Fibroblast of peridontal ligament (primary cell): Measurements from ENCODE around the gene USP3.

Experiments used
- DNase-seq: peaks from one replicate; pipeline ENCODE4 v3.0.0-alpha.2; 2010; ENCODE audit errors: extremely low read depth

The USP3 gene, protein sequence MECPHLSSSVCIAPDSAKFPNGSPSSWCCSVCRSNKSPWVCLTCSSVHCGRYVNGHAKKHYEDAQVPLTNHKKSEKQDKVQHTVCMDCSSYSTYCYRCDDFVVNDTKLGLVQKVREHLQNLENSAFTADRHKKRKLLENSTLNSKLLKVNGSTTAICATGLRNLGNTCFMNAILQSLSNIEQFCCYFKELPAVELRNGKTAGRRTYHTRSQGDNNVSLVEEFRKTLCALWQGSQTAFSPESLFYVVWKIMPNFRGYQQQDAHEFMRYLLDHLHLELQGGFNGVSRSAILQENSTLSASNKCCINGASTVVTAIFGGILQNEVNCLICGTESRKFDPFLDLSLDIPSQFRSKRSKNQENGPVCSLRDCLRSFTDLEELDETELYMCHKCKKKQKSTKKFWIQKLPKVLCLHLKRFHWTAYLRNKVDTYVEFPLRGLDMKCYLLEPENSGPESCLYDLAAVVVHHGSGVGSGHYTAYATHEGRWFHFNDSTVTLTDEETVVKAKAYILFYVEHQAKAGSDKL

DNA sequence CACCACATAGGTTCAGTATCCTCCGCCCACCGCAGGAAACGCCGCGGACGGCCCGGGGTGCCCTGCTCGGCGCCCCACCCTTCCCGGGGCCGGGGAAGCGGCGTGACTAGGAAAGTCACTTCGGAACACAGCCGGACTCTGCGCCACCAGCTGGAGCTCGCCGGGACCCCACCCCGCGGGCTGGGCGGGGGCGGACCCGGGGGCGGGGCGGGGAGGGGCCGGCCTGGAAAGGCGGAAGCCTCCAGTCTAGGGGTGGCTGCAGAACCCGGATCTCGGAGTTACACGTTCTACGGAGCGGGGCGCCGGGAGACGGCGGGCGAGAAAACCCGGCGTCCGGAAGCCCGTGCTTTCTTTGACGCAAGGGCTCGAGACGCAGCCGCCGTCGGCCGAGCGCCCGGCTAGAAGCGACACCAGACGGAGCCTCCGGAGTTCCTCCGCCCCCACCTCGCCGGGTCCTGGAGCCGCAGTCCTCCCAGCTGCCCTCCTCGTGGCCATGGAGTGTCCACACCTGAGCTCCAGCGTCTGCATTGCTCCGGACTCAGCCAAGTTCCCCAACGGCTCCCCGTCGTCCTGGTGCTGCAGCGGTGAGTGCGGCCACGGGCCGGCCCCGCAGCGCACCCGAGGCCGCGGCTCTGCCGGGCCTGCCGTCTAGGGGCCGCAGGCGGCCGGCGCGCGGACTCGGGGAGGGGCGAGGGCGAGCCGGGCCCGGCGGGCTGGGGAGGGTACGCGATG lies at the start of gene USP3:
Gene USP3, plus strand, starts transcription at position 347 of the 732 bp plus-strand sequence. Its CDS starts 147 bp downstream, at position 494.
- peak; percentile 95 for DNase-seq

DNA sequence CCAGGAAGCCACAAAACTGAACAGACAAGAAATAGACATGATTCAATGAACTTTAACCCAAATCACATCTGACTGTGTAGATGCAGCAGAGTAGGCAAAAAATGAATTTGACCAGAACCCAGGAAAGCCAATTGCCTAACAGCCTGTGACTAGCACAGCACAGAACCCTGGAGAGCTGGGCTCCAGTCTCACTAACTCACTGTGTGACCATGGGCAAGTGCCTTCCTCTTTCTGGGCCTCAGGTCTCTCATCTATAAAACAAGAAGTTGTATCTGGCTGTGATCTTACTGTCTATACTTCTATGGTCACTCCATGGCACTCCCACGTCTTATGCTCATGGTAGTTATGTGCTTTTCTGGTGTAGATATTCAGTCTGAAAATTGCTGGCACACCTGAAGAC lies 48.1 kb upstream of the USP3 start:
- no peak for DNase-seq

DNA sequence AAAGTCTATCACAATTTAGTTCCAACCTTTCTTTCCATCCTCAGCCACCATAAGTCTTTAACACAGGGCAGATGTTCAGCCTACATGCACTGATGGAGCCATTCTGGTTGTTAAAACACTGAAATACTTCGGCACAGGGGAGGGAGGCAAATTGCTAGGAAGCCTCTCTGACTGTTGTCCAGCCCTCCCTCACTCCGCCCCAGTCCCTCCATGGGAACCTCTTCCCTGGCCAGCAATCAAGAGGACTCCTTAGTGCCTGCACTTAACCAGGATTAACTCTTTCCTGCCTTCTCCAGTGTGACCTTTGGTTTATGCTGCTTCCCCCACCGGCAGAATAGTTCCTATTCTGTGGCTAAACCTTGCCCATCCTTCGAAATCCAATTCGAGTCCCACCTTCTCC lies 47.0 kb upstream of the USP3 start:
- no peak for DNase-seq

DNA sequence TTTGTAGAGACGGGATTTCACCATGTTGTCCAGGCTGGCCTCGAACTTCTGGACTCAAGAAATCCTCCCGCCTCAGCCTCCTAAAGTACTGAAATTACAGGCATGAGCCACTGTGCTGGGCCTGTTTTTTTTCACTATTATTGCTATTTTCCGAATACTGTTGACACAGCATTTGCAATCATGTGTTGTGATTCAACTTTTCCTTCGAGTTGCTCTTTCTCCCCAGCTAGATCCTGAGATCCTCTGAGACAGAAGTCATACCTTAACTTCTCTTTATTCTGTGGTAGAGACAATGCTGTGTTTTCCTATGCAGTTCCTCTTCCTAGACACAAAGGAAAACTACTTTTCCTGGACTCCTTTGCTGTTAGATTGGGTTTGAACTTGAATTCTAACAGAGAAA lies 46.4 kb upstream of the USP3 start:
- DNase-seq, result no peak

DNA sequence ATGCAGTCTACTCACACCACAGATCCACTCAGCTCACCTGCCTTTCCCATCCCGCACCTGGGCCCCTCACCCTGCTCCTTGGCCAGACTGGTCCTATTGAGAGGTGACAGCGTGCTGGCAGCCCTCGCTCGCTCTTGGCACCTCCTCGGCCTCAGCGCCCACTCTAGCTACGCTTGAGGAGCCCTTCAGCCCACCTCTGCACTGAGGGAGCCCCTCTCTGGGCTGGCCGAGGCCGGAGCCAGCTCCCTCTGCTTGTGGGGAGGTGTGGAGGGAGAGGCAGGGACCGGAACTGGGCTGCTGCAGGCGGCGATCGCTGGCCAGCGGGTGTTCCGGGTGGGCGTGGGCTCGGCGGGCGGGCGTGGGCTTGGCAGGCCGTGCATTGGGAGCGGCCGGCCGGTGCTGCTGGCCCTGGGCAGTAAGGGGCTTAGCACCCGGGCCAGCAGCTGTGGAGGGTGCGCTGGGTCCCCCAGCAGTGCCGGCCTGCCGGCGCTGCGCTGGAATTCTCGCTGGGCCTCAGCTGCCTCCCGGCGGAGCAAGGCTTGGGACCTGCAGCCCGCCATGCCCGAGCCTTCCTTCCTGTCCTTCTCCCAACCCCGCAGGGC lies 45.5 kb upstream of the USP3 start:
- no peak for DNase-seq

DNA sequence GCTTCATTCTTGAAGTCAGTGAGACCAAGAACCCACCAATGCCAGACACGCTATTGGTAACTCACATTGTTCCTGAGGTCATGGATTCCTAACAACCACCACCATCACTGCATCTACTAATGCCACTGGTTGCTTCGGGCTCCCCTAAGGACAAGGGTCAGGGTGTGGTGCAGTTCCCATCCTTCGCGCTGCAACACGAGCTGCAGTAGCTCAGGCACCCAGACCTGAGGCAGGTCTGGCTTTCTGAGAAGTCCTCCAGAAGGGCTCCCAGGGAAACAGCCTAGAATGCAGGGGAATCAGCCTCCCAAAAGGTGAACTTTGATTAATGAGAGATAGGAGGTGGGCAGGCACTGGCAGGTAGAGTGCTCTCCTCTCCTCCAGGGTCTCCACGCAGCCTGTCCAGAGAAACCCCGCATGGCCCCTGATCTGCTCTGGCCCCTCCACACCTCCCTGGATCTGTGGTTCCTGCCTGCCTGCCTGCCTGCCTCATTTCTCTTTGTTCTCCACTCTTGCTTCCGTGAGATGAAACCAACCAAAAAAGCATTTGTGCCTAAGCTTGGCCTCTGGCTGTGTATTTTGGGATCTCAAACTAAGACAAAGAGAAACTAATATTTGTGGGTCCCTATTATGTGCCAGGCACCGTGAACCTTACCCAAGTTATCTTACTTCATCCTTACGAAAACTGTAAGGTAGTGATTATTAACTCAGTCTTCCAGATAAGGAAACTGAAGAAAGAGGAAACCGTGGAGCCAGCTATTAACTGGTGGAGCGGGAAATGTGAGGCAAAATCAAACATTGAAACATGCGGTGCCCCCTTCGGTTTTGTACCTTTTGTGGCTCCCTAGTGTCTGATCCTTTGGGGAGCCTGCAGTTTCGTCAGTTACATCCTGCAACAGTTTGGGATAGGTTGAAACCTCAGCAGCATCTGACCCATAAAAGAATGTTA lies 43.9 kb upstream of the USP3 start:
- DNase-seq, result no peak

DNA sequence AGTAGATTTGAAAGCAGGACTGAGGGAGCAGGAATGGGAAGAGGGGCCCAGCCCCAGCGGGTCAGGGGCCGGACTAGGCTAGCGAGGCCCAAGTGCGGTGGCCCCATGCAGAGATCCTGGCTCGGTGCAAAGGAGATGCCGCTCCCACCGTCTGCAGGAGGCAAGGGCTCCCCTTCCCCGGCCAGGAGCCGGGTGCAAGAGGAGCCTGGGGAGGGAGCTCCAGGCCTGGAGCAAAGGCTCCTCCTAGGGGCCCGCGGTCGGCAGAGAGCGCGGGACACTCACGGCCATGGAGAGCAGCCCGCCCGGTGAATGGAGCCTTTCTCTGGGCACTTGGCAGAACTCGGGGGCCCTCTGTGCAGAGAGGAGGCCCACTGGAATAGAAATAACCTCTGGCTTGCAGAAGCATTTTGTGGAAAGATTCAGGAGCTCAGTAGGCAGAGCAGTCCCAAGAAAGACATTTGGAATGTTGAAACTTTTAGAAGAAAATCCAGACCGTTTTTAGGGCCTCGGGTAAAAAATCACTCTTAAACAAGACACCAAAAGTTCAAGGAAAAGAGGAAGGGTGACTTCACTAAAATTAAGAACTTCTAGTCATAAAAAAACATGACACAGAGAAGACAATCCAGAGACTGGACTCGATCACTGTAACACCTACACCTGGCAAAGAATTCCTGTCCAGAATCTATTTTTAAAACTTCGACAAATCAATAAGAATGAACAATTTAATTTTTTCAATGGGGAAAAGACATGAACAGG lies 43.0 kb upstream of the USP3 start:
- DNase-seq, result no peak

DNA sequence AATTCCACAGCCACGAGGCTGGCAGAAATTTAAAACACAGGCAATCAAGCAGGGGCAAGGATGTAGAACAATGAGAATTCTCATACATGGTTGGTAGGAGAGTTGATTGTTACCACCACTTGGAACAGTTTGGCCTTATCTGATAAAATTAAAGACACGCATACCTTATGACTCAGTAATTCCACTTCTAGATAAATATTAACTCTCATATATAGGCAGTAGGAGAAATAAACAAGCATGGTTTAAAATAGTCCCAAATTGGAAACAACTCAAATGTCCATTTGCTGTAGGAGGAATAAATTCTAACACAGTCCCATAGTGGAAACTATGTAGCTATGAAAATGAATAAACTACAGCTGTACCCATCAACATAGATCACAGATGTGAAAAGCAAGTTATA lies 42.3 kb upstream of the USP3 start:
- DNase-seq, result peak; percentile 38

DNA sequence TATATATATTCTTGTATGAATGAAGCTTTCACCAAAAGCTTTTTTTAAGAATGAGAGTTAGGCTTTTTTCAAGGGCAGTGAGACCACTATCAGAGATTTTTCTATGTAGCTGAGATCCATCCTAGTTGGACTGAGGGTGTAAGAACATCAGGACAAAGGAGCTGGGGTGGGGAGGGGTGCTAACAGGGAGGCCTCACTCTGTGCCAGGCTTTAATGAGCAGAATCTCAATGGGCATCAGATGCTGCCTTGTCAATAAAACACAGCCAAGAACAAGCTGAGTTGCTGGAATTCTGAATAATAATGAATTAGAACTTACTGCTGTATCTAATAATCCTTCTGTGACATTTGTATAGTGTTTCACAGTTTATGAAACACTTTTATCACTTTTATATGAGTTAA lies 41.4 kb upstream of the USP3 start:
- DNase-seq, result no peak

DNA sequence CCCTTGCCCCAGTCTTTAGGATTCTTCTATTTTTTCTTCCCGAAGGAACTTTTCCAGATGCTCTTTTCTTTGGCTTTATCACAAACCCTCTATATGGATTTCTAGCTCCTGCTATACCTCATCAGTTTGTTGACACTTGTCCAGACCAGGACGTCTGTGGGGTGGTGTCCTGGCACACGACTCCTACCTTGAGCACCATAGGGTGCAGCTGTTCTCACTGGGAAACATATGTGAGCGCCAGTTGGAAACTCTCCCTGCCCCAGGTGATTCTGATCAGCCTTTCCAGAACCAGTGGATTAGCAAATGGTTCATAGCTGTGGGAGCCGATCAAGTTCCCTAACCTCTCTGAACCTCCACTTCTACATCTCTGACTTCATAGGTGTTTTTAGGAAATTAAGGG lies 40.6 kb upstream of the USP3 start:
- no peak for DNase-seq

DNA sequence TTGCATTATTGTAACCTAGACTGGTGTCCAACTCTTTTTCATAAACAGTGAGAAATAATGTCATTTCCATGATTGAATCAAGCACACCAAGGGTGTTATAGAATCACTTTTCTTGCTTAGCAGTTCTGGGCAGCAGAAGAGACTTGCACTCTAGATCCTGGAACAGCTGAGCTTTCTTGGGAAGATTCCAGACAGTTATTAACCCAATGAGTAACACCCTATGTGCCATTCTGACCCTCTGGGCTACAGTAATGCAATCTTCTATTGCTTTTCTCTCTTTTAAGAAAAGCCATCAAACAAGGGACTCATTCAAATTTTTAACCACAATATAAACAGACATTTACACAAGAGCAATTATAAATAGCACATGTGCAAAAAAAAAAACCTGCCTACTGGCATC lies 39.3 kb upstream of the USP3 start:
- DNase-seq, result peak; percentile 78

DNA sequence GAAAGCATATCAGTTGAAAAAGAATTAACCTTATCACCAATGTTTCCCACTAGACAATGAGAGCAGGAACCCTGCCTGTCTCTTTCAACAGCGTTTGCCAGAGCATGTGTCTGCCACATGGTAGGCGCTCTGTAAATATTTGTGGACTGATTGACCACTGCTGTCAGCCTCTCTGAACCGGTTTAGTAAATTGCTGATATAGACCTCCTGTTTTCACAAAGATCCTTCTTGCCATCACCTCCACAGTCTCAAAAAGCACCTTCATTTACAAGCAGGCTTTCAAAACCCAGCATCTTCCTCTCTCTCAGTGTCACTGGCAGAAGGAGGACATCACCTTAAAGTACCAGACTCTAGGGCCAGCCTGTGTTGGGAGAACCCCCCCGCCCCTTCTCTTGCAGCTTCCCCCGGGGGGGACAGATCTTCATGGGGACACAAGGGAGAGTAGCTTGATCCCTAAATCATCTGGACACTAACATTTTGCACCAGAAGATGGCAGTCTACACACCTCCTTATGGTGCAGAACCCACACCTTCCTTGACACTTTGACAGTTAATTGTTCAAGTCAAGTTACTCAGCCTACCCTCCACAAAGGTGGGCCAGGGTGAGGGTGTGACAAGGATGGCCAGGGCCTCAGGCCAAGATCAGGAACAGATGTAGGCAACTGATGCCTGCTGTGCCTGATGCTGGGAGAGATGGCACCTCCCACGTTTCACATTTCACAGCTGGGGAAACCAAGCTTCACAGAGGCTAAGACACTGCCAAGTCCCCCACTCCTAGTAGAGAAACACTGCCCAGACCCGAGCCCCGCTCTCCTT lies 37.8 kb upstream of the USP3 start:
- DNase-seq, result peak; percentile 72

DNA sequence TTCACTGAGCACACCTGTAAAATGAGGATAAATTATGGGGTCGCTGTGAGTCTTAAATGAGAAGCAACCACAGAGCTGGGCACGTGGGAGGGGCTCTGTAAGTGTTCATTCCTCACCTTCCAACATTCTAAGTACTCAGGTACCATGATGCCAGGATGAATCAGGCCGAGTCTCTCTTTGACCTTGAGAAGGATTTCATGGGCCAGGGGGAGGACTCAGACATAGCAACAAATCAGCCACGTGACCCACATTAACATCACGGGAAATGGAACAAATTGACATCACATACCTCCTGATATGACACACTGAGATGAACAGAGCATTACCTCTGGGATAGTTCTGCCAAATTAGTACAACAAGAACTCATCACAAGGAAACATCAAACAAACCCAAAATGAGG lies 35.2 kb upstream of the USP3 start:
- no peak for DNase-seq

DNA sequence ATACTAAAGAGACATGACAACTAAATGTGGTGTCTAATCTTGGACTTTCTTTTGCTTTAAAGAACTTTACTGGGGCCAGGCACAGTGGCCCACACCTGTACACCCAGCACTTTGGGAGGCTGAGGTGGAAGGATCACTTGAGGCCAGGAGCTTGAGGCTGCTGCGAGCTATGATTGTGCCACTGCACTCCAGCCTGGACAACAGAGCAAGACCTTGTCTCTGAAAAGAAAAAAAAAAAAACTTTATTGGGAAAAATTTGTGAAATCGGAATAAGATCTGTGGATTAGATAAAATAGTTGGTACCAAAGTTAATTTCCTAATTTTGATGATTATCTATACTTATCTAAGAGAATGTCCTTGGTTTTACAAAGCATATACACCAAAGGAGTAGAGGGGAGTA lies 34.4 kb upstream of the USP3 start:
- no peak for DNase-seq

DNA sequence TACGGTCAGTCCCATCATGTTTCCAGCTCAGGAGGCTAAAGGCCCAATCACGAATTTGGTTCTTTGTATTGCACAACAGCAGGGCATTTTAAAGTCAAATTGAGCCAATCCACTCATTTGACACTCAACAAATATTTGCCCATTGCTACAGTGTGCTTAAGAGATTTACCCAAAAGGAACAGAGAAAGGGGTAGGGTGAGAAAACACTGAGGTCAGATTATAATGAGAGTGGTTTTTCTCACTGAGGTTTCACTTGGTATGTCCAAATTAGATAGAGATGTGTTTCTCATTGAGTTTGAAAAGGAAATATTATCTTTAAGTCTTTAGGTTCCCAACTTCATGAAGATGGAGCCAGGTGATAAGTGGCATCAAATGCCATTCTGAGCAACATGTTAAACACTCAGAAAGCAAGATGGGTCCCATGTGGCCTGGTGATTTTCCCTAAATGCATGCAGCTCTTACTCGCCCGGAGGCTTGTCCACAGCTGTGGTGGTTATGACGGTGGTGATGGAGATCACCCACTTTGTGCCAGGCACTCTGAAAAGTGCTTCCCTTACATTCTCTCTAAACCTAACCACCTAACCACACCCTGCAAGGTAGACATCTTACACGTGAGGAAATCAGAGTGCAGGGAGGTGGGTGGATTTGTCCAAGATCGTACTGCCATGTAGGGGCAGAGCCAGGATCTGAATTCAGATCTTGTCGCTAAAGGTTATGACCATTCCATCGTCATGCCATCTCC lies 31.2 kb upstream of the USP3 start:
- DNase-seq, result no peak

DNA sequence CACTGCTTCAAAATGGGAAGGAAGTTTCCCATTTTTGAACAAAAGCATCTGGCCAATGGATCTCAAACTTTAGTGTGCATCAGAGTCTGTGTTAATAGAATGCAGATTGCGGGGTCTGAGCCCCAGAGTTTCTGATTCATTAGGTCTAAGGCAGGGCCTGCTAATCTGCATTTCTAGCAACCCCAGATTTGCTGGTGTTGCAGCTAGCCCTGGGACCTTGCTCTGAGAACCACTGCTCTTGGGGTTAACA lies 30.7 kb upstream of the USP3 start:
- no peak for DNase-seq

DNA sequence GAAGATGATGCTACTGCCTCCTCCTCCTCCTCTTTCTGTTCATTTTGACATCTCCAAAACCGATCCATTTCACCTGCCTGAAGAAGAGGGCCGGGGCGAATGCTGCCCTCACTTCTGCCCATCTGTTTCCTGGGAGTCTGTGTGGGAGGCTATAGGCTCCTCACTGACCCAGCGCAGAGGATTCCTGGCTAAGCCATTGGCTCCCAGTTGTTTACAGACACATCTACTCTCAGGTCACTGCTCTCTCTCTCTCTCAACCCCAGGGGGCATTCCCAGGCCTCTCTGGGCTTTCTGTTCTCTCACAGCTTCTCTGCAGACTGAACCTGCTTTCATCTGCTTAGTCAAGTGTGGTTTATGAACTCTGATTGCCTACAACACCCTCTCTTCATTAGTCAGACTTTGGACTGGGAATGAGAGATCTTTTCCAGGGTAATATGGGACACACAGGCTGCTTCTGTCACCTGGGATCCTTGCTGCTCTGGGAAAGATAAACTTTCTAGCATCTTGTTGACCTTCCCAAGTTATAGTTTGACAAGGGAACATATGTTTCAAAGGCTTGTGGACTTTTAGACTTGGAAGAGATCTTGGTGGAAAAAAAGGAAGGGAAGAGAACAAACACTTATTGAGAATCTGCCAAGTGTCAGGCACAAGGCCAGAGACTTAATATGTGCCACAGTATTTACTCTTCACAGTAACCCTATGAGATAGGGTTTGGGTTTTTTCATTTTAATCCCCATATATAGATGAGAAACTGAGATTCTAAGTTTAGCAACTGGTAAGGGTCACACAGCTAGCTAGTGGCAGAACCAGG lies 30.2 kb upstream of the USP3 start:
- DNase-seq, result peak; percentile 71

DNA sequence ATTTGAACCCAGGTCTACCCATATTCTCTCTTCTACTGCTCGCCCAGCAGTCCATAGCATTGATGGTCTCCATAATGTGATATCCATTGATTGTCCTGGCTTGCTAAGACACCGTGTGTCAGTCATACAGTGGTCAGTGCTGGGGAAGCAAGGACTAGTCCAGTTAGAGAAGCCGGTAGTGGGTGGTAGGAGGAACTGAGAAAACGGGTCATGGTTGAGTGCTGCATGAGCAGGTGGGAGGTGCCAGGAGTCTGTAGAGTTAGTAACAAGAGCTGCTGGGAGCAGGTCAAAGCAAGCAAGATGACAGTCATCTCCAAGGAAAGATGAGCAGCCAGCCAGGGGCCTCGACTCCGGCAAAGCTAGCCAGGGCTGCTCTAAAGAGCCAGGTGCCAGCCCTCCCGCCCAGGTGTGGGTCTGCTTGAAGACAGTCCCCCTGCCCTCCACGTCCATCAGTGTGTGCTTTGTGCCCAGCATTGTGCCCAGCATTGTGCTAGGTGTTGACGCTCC lies 29.5 kb upstream of the USP3 start:
- no peak for DNase-seq
